ENCODE results near the gene SETBP1.

SETBP1 gene

GRCh38 chr18:44846450-44846849 is 165.8 kb downstream of the SETBP1 start:
- Histone ChIP-seq H3K27me3 (ENCODE audit: control insufficient read depth in 3 of 3, insufficient read depth in 3 of 3, low read depth in 1 of 3, low read length in 3 of 3) (no peaks in the 10 kb centered on the region), H3K23ac (ENCODE audit: low read depth, low read length, poor library complexity) (no peak overlapping the region), H4K91ac (ENCODE audit: low read depth, low read length, poor library complexity) (no peak overlapping the region), H3K27ac (replicated peaks; ENCODE audit: low read length) (no peak overlapping the region), H3K4ac (ENCODE audit: low read length) (no peak overlapping the region), H4K8ac (ENCODE audit: low read depth, low read length) (no peak overlapping the region), H2BK120ac (ENCODE audit: low read depth, low read length) (no peak overlapping the region), H2AFZ (ENCODE audit: low read length) (no peak overlapping the region), H3K4me2 (ENCODE audit: insufficient read depth, low read length, poor library complexity, severe bottlenecking) (no peak overlapping the region), H2BK5ac (ENCODE audit: low read length) (no peak overlapping the region), H3K36me3 (replicated peaks in 1 of 2; ENCODE audit: control insufficient read depth in 2 of 2, insufficient read depth in 2 of 2, low read length in 2 of 2) (no peaks in the 10 kb centered on the region), H3K4me1 (ENCODE audit: control insufficient read depth in 2 of 2, insufficient read depth in 1 of 2, low read depth in 1 of 2, low read length in 2 of 2) (peaks cover 2 to 3% of the 10 kb centered on the region in 2 donors), H2BK12ac (ENCODE audit: low read length) (no peak overlapping the region), H2BK15ac (ENCODE audit: low read length) (no peak overlapping the region), H2AK5ac (ENCODE audit: low read depth, low read length) (no peak overlapping the region), H3K9ac (ENCODE audit: low read depth, low read length, poor library complexity) (no peak overlapping the region), H3K9me3 (replicated peaks in 1 of 2; ENCODE audit: control insufficient read depth in 2 of 2, insufficient read depth in 1 of 2, low read depth in 1 of 2, low read length in 2 of 2) (peaks cover 5 to 13% of the 10 kb centered on the region in 2 donors), H3K18ac (ENCODE audit: low read length) (no peak overlapping the region), H3K4me3 (ENCODE audit: low read length in 2 of 2) (no peak overlapping the region), H3K79me1 (ENCODE audit: low read depth, low read length) (no peaks in the 10 kb centered on the region), H3K14ac (ENCODE audit: low read length) (no peak overlapping the region)
- DNase-seq (ENCODE audit: low spot score), result no peak

- H3K18ac ChIP-seq (ENCODE audit: low read length), result no peak overlapping the region
- H2BK5ac ChIP-seq (ENCODE audit: low read length), result no peak overlapping the region
- WGBS, 2 donors (ENCODE audit: extremely low coverage in 2 of 2, insufficient read length in 2 of 2, insufficient replicate concordance in 1 of 2), result no CpG with 5 or more reads among the region's 9 CpGs
These were observed 168.1 kb downstream of the SETBP1 start for GRCh38 chr18:44848644-44849335.

GRCh38 chr18:44849361-44849760 is 168.7 kb downstream of the SETBP1 start:
- H3K9me3 ChIP-seq (replicated peaks in 1 of 2; ENCODE audit: control insufficient read depth in 2 of 2, insufficient read depth in 1 of 2, low read depth in 1 of 2, low read length in 2 of 2), result peaks cover 3 to 5% of the 10 kb centered on the region in 2 donors
- no peaks in the 10 kb centered on the region for H3K27me3 ChIP-seq (ENCODE audit: control insufficient read depth in 3 of 3, insufficient read depth in 3 of 3, low read depth in 1 of 3, low read length in 3 of 3)
- no peak overlapping the region for H4K8ac ChIP-seq (ENCODE audit: low read depth, low read length)
- DNase-seq (ENCODE audit: low spot score), result no peak
- H2BK15ac ChIP-seq (ENCODE audit: low read length), result no peak overlapping the region
- H3K18ac ChIP-seq (ENCODE audit: low read length), result no peak overlapping the region
- no peak overlapping the region for H3K14ac ChIP-seq (ENCODE audit: low read length)
- H3K4ac ChIP-seq (ENCODE audit: low read length), result no peak overlapping the region
- peaks cover 0 to 5% of the 10 kb centered on the region in 2 donors for H3K4me1 ChIP-seq (ENCODE audit: control insufficient read depth in 2 of 2, insufficient read depth in 1 of 2, low read depth in 1 of 2, low read length in 2 of 2)
- no peak overlapping the region for H3K4me2 ChIP-seq (ENCODE audit: insufficient read depth, low read length, poor library complexity, severe bottlenecking)
- H2AFZ ChIP-seq (ENCODE audit: low read length), result no peak overlapping the region
- no peaks in the 10 kb centered on the region for H3K36me3 ChIP-seq (replicated peaks in 1 of 2; ENCODE audit: control insufficient read depth in 2 of 2, insufficient read depth in 2 of 2, low read length in 2 of 2)
- no peak overlapping the region for H3K23ac ChIP-seq (ENCODE audit: low read depth, low read length, poor library complexity)
- H2BK5ac ChIP-seq (ENCODE audit: low read length), result no peak overlapping the region
- H3K9ac ChIP-seq (ENCODE audit: low read depth, low read length, poor library complexity), result no peak overlapping the region
- WGBS, 2 donors (ENCODE audit: extremely low coverage in 2 of 2, insufficient read length in 2 of 2, insufficient replicate concordance in 1 of 2), result no CpG with 5 or more reads among the region's 6 CpGs
- H3K4me3 ChIP-seq (ENCODE audit: low read length in 2 of 2), result no peak overlapping the region
- H2AK5ac ChIP-seq (ENCODE audit: low read depth, low read length), result no peak overlapping the region
- H2BK12ac ChIP-seq (ENCODE audit: low read length), result no peak overlapping the region
- no peak overlapping the region for H2BK120ac ChIP-seq (ENCODE audit: low read depth, low read length)
- H4K91ac ChIP-seq (ENCODE audit: low read depth, low read length, poor library complexity), result no peak overlapping the region
- no peak overlapping the region for H3K27ac ChIP-seq (replicated peaks; ENCODE audit: low read length)
- H3K79me1 ChIP-seq (ENCODE audit: low read depth, low read length), result no peaks in the 10 kb centered on the region

More at GRCh38 chr18:44848644-44849335, 168.1 kb downstream of the SETBP1 start:
- H2BK12ac ChIP-seq (ENCODE audit: low read length), result no peak overlapping the region
- no peak overlapping the region for H3K9ac ChIP-seq (ENCODE audit: low read depth, low read length, poor library complexity)
- no peaks in the 10 kb centered on the region for H3K27me3 ChIP-seq (ENCODE audit: control insufficient read depth in 3 of 3, insufficient read depth in 3 of 3, low read depth in 1 of 3, low read length in 3 of 3)
- no peak overlapping the region for H2BK15ac ChIP-seq (ENCODE audit: low read length)
- no peak overlapping the region for H4K8ac ChIP-seq (ENCODE audit: low read depth, low read length)
- no peak overlapping the region for H3K4ac ChIP-seq (ENCODE audit: low read length)
- no peak overlapping the region for H2AFZ ChIP-seq (ENCODE audit: low read length)
- no peak overlapping the region for H2BK120ac ChIP-seq (ENCODE audit: low read depth, low read length)
- H3K4me1 ChIP-seq (ENCODE audit: control insufficient read depth in 2 of 2, insufficient read depth in 1 of 2, low read depth in 1 of 2, low read length in 2 of 2), result peaks cover 0 to 5% of the 10 kb centered on the region in 2 donors
- H3K4me3 ChIP-seq (ENCODE audit: low read length in 2 of 2), result no peak overlapping the region
- no peaks in the 10 kb centered on the region for H3K79me1 ChIP-seq (ENCODE audit: low read depth, low read length)
- H3K14ac ChIP-seq (ENCODE audit: low read length), result no peak overlapping the region
- no peak overlapping the region for H2AK5ac ChIP-seq (ENCODE audit: low read depth, low read length)
- no peak overlapping the region for H3K27ac ChIP-seq (replicated peaks; ENCODE audit: low read length)
- DNase-seq (ENCODE audit: low spot score), result no peak
- peaks cover 3 to 9% of the 10 kb centered on the region in 2 donors for H3K9me3 ChIP-seq (replicated peaks in 1 of 2; ENCODE audit: control insufficient read depth in 2 of 2, insufficient read depth in 1 of 2, low read depth in 1 of 2, low read length in 2 of 2)
- H4K91ac ChIP-seq (ENCODE audit: low read depth, low read length, poor library complexity), result no peak overlapping the region
- no peak overlapping the region for H3K4me2 ChIP-seq (ENCODE audit: insufficient read depth, low read length, poor library complexity, severe bottlenecking)
- no peak overlapping the region for H3K23ac ChIP-seq (ENCODE audit: low read depth, low read length, poor library complexity)
- H3K36me3 ChIP-seq (replicated peaks in 1 of 2; ENCODE audit: control insufficient read depth in 2 of 2, insufficient read depth in 2 of 2, low read length in 2 of 2), result no peaks in the 10 kb centered on the region

- DNase-seq (ENCODE audit: low spot score), result no peak
- Histone ChIP-seq H3K23ac (ENCODE audit: low read depth, low read length, poor library complexity) (no peak overlapping the region), H3K4ac (ENCODE audit: low read length) (no peak overlapping the region), H3K9ac (ENCODE audit: low read depth, low read length, poor library complexity) (no peak overlapping the region), H3K9me3 (replicated peaks in 1 of 2; ENCODE audit: control insufficient read depth in 2 of 2, insufficient read depth in 1 of 2, low read depth in 1 of 2, low read length in 2 of 2) (no peaks in the 10 kb centered on the region), H3K79me1 (ENCODE audit: low read depth, low read length) (no peaks in the 10 kb centered on the region), H2BK15ac (ENCODE audit: low read length) (no peak overlapping the region), H2BK120ac (ENCODE audit: low read depth, low read length) (no peak overlapping the region), H2BK5ac (ENCODE audit: low read length) (no peak overlapping the region), H3K27ac (replicated peaks; ENCODE audit: low read length) (no peak overlapping the region), H3K14ac (ENCODE audit: low read length) (no peak overlapping the region), H3K18ac (ENCODE audit: low read length) (no peak overlapping the region), H4K8ac (ENCODE audit: low read depth, low read length) (no peak overlapping the region), H2AFZ (ENCODE audit: low read length) (no peak overlapping the region), H3K4me2 (ENCODE audit: insufficient read depth, low read length, poor library complexity, severe bottlenecking) (no peak overlapping the region), H3K4me1 (ENCODE audit: control insufficient read depth in 2 of 2, insufficient read depth in 1 of 2, low read depth in 1 of 2, low read length in 2 of 2) (peaks cover 0 to 5% of the 10 kb centered on the region in 2 donors), H2BK12ac (ENCODE audit: low read length) (no peak overlapping the region), H3K4me3 (ENCODE audit: low read length in 2 of 2) (no peak overlapping the region), H4K91ac (ENCODE audit: low read depth, low read length, poor library complexity) (no peak overlapping the region), H3K27me3 (ENCODE audit: control insufficient read depth in 3 of 3, insufficient read depth in 3 of 3, low read depth in 1 of 3, low read length in 3 of 3) (no peaks in the 10 kb centered on the region), H2AK5ac (ENCODE audit: low read depth, low read length) (no peak overlapping the region), H3K36me3 (replicated peaks in 1 of 2; ENCODE audit: control insufficient read depth in 2 of 2, insufficient read depth in 2 of 2, low read length in 2 of 2) (no peaks in the 10 kb centered on the region)
- no CpG with 5 or more reads among the region's 2 CpGs for WGBS, 2 donors (ENCODE audit: extremely low coverage in 2 of 2, insufficient read length in 2 of 2, insufficient replicate concordance in 1 of 2)
These were observed 169.3 kb downstream of the SETBP1 start for GRCh38 chr18:44850001-44850400.

Measured in neuronal stem cell (in vitro differentiated cells).